H54 (cell line): ENCODE data around the gene BTNL9.

Source experiments
- DNase-seq: peaks from one replicate; pipeline ENCODE4 v3.0.0; 2011; ENCODE audit warnings: low spot score, mixed read lengths; ENCODE audit not compliant: insufficient read length
- FAIRE-seq: peaks from 3 replicates; lab custom pipeline; 2011; peaks lifted over from hg19 to GRCh38; lab: Jason Lieb, UNC
- POLR2A ChIP-seq: IDR thresholded peaks from 2 replicates; pipeline ENCODE4 v1.6.1; 2011; ENCODE audit warnings: low read depth, mild to moderate bottlenecking, low read length

BTNL9 gene

DNA sequence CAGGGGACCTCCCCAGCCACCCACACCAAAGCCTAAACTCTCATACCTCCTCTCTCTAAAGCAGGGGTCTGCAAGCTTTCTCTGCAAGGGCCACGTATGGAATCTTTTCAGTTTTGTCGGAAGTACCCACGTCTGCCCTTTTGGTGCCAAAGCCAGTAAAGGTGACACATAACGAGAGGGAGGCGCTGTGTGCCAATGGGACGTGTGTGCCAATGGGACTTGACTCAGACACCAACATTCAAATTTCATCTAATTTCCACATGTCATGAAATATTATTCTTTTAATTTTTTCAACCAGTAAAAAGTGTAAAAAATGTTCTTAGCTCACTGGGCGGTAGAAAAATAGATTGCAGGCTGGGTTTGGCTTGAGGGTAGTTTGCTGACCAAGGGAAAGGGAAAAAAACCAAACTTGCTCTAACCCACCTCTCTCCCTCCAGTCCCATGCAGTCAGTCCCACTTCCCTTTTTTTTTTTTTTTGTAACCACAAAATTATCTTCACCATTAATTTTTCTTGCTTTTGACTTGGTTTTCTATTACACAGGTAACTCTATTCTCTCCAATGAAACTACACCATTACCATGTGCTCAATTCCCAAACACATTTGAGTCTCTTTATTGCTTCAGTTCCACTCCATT is 65.4 kb downstream of the BTNL9 start:
- DNase-seq (no peak), FAIRE-seq (no peak)
- no peak for TF ChIP-seq POLR2A

DNA sequence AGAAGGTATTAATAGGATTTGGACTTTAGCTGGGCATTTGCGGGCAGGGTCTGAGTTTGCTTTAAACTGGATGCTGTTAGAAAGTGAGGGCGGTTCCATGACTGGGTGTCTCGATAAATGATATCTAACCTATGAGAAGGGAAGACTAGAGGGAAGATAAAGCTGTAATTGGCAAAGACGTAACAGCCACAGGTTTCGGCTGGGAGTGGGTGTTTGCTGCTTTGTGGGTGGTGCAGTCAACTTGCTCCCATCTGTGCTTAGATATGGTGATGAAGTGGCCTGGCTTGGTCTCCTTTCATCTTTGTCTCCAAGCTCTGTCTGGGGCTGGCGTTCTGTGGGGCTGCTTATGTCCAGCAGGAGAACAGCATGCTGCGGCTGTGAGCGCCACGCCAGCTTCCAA is 67.6 kb downstream of the BTNL9 start:
- FAIRE-seq (no peak), DNase-seq (no peak)
- TF ChIP-seq POLR2A, result no peak

DNA sequence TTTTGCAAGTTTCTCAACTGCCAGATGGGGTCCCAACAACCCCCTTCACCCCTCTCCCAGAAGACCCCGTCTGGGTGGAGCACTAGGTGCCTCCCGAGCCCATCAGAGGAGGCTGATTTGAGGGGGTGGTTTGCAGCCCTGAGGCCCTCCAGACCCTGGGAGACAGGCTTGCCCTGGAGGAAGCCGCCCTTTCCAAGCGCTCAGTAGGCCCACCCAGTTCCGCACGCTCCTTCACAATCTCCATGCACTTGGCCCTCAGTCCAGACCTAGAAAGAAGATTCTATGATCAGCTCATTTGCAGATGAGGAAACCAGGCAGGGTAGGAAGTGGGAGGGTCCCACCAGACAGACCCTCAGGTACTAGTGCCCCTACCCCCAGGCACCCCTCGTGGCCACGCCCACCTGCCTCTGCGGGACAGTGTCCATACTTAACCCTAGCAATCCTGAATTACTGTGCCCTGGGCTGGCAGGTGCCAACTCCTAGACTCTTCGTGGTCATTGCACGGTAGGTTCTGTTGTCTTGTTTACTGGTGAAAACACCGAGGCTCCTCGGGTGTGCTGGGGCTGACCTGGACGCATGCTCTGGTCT is 68.6 kb downstream of the BTNL9 start:
- FAIRE-seq (no peak), DNase-seq (no peak)
- no peak for TF ChIP-seq POLR2A

DNA sequence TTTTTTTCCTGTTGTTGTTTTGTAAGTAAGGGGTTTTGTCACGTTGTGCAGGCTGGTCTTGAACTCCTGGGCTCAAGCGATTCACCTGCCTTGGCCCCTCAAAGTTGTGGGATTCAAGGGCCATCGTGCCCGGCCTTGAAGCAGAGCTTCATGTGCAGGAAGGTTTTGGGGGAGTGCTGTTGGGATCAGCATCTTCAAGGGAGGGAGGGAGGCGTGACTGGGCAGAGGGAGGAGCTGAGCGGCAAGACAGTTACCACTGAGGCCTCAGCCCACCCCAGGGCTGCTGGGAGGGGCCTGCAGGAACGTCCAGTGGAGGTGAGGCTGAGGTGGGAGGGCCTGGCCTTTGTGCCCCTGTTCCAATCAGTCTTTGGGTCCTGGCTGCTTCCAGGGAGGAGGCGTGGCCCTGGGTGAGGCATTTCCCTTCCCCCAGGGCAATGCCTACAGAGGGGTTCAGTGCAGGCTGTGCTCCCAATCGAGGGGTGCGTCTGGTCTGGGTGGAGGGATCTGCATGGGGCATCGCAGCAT is 69.5 kb downstream of the BTNL9 start:
- no peak for FAIRE-seq
- no peak for DNase-seq
- TF ChIP-seq POLR2A, result no peak

DNA sequence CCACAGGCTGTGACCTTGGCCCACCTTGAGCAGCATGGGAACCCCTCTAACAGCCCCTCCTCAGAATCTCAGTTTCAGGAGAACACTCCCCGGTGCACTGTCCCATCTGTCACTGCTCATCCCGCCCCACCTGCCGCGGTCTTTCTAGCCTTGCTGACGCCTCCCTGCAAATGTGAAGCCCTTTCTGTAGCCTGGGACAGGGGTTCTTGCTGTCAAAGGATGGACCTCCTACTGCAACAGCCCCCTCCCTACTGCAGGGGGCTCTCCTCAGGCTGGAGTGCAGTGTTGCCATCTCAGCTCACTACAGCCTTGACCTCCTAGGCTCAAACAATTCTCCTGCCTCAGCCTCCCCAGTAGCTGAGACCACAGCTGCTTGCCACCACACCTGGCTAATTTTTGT is 70.9 kb downstream of the BTNL9 start:
- FAIRE-seq, result no peak

More for the DNA sequence above, 70.9 kb downstream of the BTNL9 start:
- no peak for TF ChIP-seq POLR2A
- DNase-seq, result no peak
